Kidney epithelial cell (primary cell): Measurements from ENCODE around the gene PDHB. TPM values are rescaled to one million over a fixed set of nuclear protein-coding genes. Genes with fewer than 3 reads are reported as not detected.
A peak's percentile ranks its signal among the peaks of the same experiment; 100 is the strongest.

ENCODE experiments used
- DNase-seq: peaks from one replicate; pipeline ENCODE4 v3.0.0-alpha.2; 2010; ENCODE audit warnings: low read depth
- H3K27me3 ChIP-seq: 2 replicates; pipeline ENCODE4 v1.6.0; 2011; ENCODE audit warnings: low read length; ENCODE audit not compliant: control insufficient read depth, insufficient read depth
- H3K36me3 ChIP-seq: 2 replicates; pipeline ENCODE4 v1.5.1; 2011; ENCODE audit warnings: low read length; ENCODE audit not compliant: control insufficient read depth, insufficient read depth
- H3K4me3 ChIP-seq: 2 replicates; pipeline ENCODE4 v1.5.1; 2011; ENCODE audit warnings: low read depth, mild to moderate bottlenecking, control low read depth, low read length
- CTCF ChIP-seq: IDR thresholded peaks from 2 replicates; pipeline ENCODE4 v1.5.1; 2011; ENCODE audit warnings: mild to moderate bottlenecking, moderate library complexity, low read length, control low read depth, inconsistent platforms; ENCODE audit not compliant: insufficient read depth, poor library complexity, severe bottlenecking
- total RNA-seq: library from RNA; depleted of rRNA; stranded (reverse); fragments of >200 nt; gene quantifications from 2 replicates; pipeline ENCODE4 v1.2.3, GENCODE V29; 2015

The PDHB gene
- total RNA-seq, 1 donor from 2014 or later, result 62.8 TPM

GRCh38 chr3:58474348-58474911 is 40.8 kb upstream of the PDHB start:
- no peak for TF ChIP-seq CTCF
- DNase-seq, result no peak
- H3K4me3 ChIP-seq, result no peak overlapping the region
- H3K36me3 ChIP-seq, result no peaks in the 10 kb centered on the region
- H3K27me3 ChIP-seq, result no peaks in the 10 kb centered on the region

GRCh38 chr3:58473275-58473674 is 39.6 kb upstream of the PDHB start:
- no peaks in the 10 kb centered on the region for H3K36me3 ChIP-seq
- DNase-seq, result no peak
- no peak for TF ChIP-seq CTCF
- no peaks in the 10 kb centered on the region for H3K27me3 ChIP-seq
- no peak overlapping the region for H3K4me3 ChIP-seq

GRCh38 chr3:58471025-58471887 is 37.6 kb upstream of the PDHB start:
- no peak overlapping the region for H3K4me3 ChIP-seq
- no peaks in the 10 kb centered on the region for H3K36me3 ChIP-seq
- TF ChIP-seq CTCF, result no peak
- peak; percentile 92 for DNase-seq
- H3K27me3 ChIP-seq, result no peaks in the 10 kb centered on the region

- no peaks in the 10 kb centered on the region for H3K27me3 ChIP-seq
- DNase-seq, result no peak
- H3K4me3 ChIP-seq, result no peak overlapping the region
- TF ChIP-seq CTCF, result no peak
- no peaks in the 10 kb centered on the region for H3K36me3 ChIP-seq
Observed at GRCh38 chr3:58470363-58471024, 36.9 kb upstream of the PDHB start.

GRCh38 chr3:58469096-58469495 is 35.5 kb upstream of the PDHB start:
- TF ChIP-seq CTCF, result no peak
- no peak for DNase-seq

More at GRCh38 chr3:58469096-58469495, 35.5 kb upstream of the PDHB start:
- no peaks in the 10 kb centered on the region for H3K27me3 ChIP-seq
- no peak overlapping the region for H3K4me3 ChIP-seq
- no peaks in the 10 kb centered on the region for H3K36me3 ChIP-seq
